Stimulated activated CD8-positive, alpha-beta memory T cell treated with anti-CD3 and anti-CD28 coated beads, Interleukin-7, amount 100 ng/mL, for 24 hours (primary cell): ENCODE results near the gene DMD.
"Not testable (repeated sequence)": the region's sequence is repeated elsewhere in the genome, so short reads cannot be mapped to it uniquely, and the experiment has no call there.

Experiments used
- DNase-seq: peaks from one replicate; pipeline ENCODE4 v3.0.0-alpha.2; 2020; ENCODE audit warnings: low read depth

The DMD gene

DNA sequence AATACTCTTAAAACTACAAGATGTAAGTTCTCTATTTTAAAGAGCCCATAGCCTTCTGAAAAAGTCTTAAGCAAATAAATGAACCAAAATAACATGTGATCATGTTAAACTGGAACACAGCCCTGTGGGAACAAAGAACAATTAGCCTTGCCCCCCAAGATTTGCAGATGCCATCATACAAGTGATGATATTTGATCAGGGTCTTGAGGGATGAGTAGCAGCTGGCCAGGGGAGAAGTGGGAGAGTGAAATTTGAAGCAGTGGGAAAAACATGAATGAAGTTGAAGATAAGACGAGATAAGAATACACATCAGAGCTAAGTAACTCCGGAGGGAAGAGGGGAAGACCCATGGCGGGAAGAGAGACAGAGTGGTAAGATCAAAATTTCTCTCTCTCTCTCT is 1689.4 kb downstream of the DMD start:
- DNase-seq, result no peak

DNA sequence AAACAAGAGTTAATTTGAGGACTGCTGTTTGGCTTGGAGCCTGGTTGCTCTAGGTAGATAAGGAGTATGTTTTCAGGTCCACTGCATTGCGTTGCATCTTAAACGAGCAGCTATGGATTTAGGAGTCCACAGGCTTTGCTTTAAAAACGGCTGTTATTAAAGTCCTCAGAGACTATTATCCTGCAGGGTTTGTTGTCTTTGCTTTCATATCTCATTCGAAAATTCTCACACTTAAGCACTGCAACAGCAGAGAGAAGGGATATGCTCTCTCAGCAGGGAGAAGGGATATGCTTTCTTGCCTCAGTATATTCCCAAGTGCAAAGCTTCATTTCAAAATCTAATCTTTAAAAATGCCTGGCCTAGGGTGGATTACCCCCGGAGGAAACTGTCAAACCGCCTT is 1694.8 kb downstream of the DMD start:
- no peak for DNase-seq

DNA sequence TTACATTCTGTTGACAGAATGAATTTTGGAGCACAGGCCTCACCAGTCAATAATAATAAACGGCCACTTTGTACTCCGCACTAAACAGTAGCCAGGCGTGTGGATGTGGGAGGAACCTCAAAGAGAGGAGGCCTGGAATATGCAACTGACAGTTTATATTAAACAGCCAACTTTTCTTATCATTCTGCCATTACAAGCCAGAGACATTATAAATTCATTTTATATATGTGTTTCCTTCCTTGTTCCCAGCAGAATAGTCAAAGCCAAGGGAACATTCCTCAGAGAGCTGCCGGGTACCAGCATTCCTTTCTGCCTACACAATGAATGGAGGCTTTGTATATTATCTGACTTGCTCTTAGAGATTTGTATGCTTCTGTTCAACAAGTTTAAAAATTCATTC is 1703.0 kb downstream of the DMD start:
- DNase-seq, result no peak

DNA sequence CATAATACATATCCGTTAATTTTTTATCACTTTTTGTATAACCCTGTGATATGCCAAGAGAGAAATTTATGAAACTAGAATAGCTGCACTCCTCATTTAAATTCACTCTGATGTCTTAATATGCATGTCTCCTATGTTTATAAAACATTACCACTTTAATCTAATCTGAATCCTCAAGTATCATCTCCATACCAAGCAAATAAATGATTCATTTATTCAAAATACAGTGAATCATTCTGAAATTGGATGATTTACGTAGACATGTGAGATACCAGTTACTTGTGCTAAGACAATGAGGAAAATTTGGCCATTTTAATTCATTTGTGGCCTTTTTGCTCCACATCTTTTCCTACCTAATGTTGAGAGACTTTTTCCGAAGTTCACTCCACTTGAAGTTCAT is 1704.4 kb downstream of the DMD start:
- no peak for DNase-seq

DNA sequence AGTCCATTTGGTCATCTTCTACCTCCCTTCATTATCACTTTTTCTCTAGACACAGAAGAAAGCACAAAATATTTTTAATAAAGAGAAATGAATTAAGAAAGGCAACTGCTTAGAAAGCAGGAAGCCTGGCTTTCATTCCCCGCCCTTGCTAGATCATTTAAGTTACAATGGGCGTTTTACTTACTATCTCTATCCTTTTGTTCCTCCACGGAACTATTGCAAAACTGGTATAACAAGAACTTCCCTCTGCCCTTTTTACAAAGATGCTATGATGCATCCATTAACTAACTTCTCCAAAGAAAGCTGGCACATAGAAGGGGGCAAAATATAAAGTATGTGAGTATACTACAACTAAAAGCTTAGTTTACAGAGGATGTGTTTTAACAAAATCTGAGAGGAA is 1705.0 kb downstream of the DMD start:
- no peak for DNase-seq

DNA sequence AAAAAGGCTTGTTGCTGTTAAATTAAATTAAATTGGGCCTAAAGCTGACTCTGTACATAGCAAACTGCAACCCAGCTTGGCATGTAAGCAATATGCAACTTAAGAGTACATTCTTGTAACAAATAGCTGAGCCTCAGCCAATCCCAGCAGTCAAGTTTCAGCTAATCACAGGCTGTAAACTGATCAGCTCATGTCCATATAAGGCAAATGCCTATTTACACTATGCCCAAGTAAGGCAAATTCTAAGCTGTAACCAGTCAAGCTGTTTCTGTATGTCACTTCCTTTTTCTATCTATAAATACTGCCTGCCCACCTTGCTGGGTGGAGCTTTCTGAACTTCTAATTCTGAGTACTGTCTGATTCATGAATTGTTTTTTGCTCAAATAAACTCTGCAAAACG is 1710.4 kb downstream of the DMD start:
- no peak for DNase-seq

DNA sequence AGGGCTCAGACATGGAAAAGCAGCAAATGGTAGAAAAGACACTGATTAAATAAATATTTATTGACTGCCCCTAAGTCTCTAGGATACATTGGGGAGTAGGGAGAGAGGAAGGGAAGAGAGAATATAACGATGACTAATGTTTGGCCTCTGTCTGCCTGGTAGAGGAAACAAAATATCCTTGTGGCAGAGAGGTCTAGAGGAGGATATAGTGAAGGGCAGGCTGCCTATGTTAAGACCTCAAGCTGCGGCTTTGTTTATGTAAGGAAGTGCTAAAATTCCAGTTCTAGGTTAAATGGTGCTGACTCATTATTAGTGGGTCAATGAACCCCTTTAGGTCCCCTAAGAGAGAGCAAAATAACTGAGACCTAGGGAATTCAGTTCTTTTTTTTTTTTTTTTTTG is 1712.2 kb downstream of the DMD start:
- no peak for DNase-seq

DNA sequence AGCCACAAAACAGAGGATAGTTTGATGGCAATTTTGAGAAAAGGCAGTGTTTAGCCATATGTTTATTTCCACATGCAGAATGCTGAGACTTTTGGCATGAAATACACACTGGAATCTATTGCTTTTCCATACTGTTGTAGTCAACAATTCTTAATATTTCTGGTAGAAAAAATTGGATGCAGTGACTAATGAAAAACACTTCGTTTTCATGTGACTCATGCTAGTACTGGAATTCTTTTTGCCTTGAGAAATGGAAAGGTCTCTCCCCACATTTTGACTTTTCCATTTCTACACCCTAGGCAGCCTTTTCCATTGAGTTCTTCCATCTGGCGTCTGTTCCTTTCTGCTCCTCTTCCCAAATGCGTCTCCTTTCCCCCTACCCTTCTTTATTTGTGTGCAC is 1714.3 kb downstream of the DMD start:
- no peak for DNase-seq

DNA sequence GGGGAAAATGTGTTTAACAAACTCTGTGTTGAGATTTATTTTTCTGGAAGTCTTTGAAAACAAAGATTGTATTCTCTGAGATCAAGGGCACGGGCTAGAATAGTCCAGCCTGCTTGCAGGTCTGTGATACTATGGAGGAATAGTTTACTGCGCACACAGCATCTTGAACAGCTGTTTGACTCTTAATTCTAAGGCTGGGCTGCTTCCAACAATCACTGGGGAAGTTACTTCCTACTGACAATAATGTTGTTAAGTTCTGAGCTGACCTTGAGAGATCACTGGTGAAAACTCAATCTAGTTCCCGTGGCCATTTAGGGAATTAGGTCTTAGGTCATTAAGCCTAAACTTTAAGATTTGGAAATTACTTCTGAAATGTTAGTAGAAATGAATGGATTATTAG is 1723.4 kb downstream of the DMD start:
- no peak for DNase-seq

DNA sequence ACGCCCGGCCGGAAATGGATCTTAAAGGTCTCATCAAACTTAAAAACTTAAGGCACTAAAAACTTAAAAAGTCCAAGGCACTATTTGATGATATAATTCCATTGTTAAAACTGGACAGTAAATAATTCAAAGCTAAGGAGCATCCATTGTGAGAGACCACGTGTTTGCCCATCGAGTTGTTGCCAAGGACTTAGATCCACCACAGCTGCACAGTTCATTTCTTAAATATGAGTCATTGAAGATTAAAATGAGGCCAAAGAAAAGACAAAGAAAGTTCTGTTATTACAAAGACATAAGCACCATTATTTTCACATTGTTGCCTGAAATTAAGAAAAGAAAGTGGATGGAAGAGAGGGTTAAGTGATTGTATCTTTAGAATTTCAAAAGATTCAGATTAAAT is 1728.0 kb downstream of the DMD start:
- DNase-seq, result no peak

DNA sequence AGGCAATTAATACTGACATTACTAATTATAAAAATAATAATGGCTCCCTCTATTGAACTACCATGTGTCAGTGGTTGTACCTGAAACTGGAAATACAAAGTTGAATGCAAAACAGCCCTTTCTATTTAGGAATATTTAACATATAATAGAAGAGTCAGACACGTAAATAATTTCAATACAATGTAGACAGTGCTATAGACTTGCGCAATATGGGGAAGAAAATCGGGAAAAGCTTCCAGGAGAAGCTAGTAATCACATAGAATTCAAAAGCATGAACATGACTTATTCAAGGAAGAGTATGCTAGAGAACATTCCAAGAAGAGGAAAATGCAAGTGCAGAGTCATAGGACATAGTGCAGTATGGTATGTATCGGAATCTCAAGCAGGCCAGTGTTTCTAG is 1730.7 kb downstream of the DMD start:
- DNase-seq, result no peak

DNA sequence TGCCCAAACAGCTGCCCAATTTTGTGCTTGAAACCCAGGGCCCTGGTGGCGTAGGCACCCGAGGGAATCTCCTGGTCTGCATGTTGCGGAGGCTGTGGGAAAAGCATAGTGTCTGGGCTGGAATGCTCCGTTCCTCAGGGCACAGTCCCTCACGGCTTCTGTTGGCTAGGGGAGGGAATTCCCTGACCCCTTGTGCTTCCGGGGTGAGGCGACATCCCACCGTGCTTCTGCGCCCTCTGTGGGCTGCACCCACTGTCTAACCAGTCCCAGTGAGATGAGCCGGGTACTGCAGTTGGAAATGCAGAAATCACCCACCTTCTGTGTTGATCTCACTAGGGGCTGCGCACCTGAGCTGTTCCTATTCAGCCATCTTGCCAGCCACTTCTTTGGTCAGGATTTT is 1740.1 kb downstream of the DMD start:
- DNase-seq, result no peak

DNA sequence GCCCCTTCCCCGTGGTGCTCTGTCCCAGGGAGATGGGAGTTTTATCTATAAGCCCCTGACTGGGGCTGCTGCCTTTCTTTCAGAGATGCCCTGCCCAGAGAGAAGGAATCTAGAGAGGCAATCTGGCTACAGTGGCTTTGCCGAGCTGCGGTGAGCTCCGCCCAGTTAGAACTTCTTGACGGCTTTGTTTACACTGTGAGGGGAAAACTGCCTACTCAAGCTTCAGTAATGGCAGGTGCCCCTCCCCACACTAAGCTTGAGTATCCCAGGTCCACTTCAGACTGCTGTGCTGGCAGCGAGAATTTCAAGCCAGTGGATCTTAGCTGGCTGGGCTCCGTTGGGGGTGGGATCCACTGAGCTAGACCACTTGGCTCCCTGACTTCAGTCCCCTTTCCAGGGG is 1740.6 kb downstream of the DMD start:
- DNase-seq, result not testable (repeated sequence)

DNA sequence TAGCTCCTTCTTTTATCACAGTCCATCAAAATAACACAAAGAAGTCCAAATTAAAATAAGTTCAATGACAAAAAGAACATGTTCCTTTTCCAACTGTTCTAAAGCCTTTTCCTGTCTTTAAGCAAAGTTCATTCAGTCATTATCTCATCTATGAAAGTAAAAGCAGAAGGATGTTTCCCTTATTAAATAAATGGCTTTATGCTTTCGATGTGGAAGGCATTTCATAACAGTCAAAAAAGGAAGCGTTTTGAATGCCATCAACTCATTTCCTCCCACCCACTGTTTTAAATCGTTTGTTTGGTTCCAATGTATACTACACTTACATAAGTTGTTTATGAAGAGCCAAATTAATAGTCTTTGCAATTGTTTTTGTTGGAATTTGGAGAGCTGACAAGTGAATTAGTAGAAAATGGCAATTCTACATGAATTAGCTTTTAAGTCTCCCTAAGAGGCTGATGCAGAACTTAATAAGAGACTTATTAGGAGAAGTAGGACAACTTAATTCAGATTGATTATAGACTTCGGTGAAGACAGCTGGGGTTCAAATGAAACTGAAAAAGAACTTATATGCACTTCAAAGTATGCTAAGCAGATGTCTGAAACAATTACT is 1746.9 kb downstream of the DMD start:
- DNase-seq, result no peak

DNA sequence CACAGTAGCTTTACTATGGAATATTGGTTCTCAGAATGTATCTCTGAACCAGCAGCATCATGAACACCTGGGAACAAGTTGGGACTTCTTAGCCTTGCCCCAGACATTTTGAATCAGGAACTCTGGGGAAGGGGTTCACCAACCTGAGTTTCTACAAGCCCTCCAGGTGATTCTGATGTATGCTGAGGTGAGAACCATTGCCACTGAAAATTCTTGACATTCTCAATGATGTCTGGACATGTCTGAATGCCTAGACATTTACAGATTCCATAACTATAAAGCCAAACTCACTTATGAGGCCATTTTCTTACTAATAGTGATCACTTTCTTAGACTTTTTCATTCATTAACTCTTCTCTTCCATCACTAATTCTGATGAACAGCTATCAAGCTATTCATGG is 1750.1 kb downstream of the DMD start:
- no peak for DNase-seq

DNA sequence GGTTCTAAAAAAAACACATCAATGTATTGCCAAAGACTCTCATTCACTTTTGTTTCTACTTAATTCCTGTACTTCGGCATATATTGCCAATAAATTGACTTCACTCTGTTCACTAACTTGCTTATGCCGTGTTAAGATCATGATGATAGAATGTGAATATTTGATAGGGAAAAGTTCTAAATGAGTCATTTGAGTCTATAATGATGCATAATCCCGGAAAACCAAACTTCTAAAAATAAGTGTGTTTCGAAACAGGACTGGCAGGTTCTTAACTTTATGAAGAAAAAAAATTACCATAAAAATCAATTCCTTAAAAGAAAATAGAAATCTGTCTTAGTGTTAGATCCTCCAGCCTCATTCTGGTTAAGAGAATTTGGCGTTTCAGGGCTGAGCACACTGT is 1752.0 kb downstream of the DMD start:
- no peak for DNase-seq

DNA sequence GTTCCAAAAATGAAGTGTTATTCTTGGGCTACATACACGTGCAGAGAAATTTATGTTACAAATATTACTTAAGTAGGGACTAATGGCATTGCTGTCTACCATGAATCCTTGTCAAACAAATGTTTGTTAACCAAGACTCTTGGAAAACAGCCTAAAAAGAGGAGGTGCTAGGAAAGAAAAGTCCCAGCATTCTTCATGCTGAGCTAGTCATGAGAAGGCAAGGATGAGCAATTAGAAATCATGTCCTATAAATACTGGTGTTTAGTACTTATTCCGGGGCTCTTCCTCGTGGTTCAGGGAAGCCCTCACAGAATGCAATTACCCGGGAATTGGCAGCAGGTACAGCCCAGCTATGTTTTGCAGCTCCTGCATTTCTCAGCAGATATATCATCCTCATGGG is 1761.4 kb downstream of the DMD start:
- DNase-seq, result no peak

DNA sequence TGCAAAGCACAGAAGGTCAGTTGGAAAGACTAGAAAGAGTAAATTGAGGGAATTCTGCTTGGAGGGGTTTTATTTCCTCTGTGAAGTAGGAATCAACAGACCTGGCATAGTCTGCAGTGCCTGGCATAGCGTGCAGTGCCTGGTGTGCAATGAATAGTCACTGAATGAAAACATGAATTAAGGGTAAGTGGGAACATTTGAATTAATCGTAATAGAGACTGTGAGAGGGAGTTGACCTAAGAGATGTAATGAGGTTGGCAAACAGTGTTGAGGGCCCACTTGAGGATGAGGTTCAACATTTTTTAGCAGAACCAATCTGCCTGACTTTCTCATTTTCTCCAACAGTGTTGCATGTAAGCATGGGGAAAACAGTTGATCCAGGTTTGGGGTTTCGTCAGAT is 1762.3 kb downstream of the DMD start:
- no peak for DNase-seq

DNA sequence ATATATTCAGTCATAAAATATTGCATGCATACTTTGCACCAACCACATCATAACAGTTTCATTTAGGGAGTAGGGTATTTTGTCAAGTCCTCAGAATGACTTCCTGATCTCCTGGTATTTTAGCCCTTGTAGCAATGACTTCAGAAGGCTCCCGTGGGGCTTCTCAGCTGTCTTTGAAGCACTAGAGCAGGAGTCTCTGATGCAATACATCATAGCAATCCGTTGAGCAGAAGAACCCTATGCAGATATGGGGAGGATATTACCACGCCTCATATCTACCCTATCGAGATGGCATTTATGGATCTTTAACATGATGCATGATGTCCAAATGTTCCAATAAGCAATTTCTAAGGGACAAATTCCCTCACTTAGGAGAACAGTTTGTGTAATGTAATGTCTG is 1765.8 kb downstream of the DMD start:
- no peak for DNase-seq

DNA sequence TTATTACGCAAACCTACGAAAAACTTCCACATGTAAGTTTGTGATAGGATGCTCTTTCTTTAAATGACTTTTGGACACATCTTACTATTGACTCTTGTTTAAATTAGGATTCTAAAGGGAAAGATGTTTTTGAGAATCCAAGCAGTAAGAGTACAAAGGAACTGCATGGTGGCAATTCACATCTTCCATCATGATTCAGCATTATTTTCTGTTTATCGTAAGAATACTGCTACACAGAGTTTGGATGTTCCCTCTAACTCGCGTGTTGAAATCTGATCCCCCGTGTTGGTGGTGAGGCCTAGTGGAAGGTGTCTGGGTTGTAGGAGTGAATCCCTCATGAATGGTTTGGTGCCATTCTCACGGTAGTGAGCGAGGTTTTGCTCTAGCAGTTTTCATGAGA is 1767.7 kb downstream of the DMD start:
- no peak for DNase-seq

DNA sequence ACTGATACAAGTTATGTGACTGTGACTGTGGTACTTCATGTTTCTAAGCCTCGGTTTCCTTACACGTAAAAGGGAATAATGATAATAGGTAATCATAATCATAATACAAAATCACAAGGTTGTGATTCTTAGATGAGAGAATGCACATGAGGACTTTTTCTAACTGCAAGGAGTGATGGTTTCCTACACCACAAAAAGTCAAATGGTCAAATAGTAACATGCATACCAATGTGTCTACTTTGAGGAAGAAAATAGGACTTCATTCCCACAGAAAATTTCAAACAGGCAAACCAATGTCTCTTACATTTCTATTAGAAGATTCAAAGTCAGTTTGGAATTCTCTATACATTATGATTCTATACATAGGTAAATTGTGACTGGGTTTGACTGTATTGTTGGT is 1770.8 kb downstream of the DMD start:
- no peak for DNase-seq

DNA sequence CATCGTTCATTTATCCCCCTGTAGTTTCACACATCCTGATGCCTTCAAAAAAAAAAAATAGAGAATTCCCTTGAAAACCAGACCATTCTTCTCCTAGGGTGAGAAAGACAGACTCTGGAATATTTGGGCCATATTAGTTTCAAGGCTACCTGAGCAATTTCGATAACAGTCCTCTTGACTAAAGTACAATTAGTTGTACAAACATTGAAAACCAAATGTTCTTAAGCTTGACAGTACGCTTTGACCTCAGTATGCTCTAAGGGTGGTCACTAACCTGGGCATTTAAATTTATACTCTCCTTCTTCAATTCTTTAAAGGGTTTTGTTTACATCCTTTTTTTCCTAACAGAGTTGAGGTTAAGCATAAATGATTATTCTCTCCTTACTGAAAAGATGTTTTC is 1774.9 kb downstream of the DMD start:
- DNase-seq, result no peak

DNA sequence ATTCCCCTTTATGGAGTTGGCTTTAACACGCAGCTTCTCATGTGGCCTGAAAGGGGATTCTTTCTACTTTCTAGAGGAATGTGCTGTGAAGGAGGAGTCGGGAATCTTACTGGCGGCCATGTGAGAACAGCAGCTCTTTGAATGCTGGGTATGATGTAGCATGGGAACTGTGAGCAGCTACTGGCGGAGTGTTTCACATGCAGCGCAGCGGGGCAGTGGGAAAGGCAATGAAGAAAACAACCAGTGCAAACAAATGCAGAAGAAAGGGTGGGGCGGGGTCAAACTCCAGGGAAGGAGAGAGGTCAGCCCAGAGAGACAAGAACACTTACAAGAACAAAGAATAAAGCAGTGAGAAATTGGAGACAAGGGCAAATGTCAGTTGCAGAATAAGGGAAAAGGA is 1775.8 kb downstream of the DMD start:
- DNase-seq, result no peak

DNA sequence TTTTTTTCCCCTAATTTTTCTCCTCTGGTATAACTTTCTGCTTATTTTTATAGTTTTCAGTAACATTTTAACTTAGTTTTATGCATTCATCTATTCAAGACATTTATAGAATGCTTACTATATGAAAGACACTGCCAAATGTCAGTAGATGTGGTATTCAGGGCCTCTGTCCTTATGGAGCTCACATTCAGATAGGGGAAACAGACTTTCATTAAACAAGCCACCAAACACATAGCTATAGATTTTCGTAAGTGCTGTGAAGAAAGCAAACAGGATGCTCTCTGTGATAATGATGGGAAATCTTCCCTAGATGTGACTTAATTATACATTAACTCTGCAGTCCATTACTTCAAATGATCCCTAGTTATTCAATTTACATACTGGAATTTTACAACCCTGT is 1777.5 kb downstream of the DMD start:
- no peak for DNase-seq

DNA sequence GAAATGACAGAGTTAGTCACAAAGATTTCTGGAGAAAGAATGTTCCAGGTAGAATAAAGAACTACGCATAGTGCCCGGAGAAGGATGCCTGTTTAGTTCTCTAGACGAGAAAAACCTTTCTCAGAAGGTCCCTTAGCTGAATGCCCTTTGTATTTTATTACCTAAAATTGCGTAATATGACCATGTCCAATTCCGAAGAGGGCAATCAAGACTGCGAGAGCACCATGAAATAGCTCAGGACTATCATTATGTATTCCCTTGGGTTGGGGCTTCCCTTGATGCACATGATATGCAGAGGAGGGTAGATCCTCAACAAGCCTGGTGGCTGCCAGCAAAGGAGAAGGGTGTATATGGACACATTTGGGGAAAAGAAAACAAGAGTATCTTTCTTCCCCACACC is 1781.4 kb downstream of the DMD start:
- DNase-seq, result no peak
